CD4-positive, alpha-beta T cell (primary cell): ENCODE data around the gene SAE1. TPM values are rescaled to one million over a fixed set of nuclear protein-coding genes. Genes with fewer than 3 reads are reported as not detected.

Experiments
- ATAC-seq: fragments of 200-7000 bp; cut with Tn5 transposase; one replicate; pipeline ENCODE4 v1.10.0; 2022; ENCODE audit warnings: mild to moderate bottlenecking; ENCODE audit not compliant: poor library complexity
- CTCF ChIA-PET: fragments of 350-600 bp; sonication (Branson Sonifier 250); formaldehyde crosslinking; loops from one replicate; lab custom pipeline; 2021; ENCODE audit warnings: antibody characterized with exemption, inconsistent platforms; lab: Charles Lee
- POLR2A ChIA-PET: fragments of 350-600 bp; sonication (Branson Sonifier 250); formaldehyde crosslinking; loops from one replicate; lab custom pipeline; 2021; ENCODE audit warnings: antibody characterized with exemption, inconsistent platforms; lab: Charles Lee
- DNase-seq, 14 experiments: peaks; one replicate each; pipeline ENCODE4 v3.0.0-alpha.2; 2013 to 2020; ENCODE audit warnings: mixed read lengths in 2 of 14
- H3K27ac ChIP-seq, 2 donors: one replicate each; pipeline versions ENCODE4 v1.5.1 to v1.7.0; 2013; ENCODE audit warnings: low read length in 2 of 2, low read depth in 1 of 2, mild to moderate bottlenecking in 1 of 2
- H3K27me3 ChIP-seq, 2 experiments: 1 replicate in 1 of 2; 2 replicates in 1 of 2; pipeline versions ENCODE4 v1.6.1 to v1.7.0; 2013; ENCODE audit warnings: low read length in 2 of 2, control low read depth in 1 of 2, mild to moderate bottlenecking in 1 of 2, moderate library complexity in 1 of 2; ENCODE audit not compliant: insufficient read depth in 2 of 2, control insufficient read depth in 1 of 2
- H3K36me3 ChIP-seq: one replicate; pipeline ENCODE4 v1.6.1; 2013; ENCODE audit warnings: low read length, control low read depth; ENCODE audit not compliant: insufficient read depth
- H3K4me1 ChIP-seq: one replicate; pipeline ENCODE4 v1.6.1; 2013; ENCODE audit warnings: low read length, control low read depth; ENCODE audit not compliant: insufficient read depth
- H3K4me3 ChIP-seq: one replicate; pipeline ENCODE4 v1.5.1; 2013; ENCODE audit warnings: mild to moderate bottlenecking, low read length, moderate library complexity
- H3K9me3 ChIP-seq, 2 experiments: 1 replicate in 1 of 2; 2 replicates in 1 of 2; pipeline versions ENCODE4 v1.6.1 to v1.7.0; 2013; ENCODE audit warnings: low read length in 2 of 2, mild to moderate bottlenecking in 2 of 2, control low read depth in 1 of 2, moderate library complexity in 1 of 2; ENCODE audit not compliant: control insufficient read depth in 1 of 2, insufficient read depth in 1 of 2
- H3K27ac Mint-ChIP-seq: one replicate; pipeline ENCODE4 v1.8.0; 2020; ENCODE audit warnings: mixed read lengths
- H3K27me3 Mint-ChIP-seq: one replicate; pipeline ENCODE4 v1.8.0; 2021; ENCODE audit warnings: mixed read lengths
- H3K36me3 Mint-ChIP-seq: one replicate; pipeline ENCODE4 v1.8.0; 2021; ENCODE audit warnings: low read depth, mixed read lengths
- H3K4me1 Mint-ChIP-seq: one replicate; pipeline ENCODE4 v1.8.0; 2021; ENCODE audit warnings: low read depth, mixed read lengths
- H3K4me3 Mint-ChIP-seq: one replicate; pipeline ENCODE4 v1.8.0; 2020; ENCODE audit warnings: mild to moderate bottlenecking, mixed read lengths
- H3K9me3 Mint-ChIP-seq: one replicate; pipeline ENCODE4 v1.8.0; 2020; ENCODE audit warnings: mixed read lengths
- CTCF ChIP-seq: fragments of 200-600 bp; IDR thresholded peaks from one replicate; pipeline ENCODE4 v1.8.0; 2022; ENCODE audit warnings: antibody characterized with exemption, mild to moderate bottlenecking
- intact Hi-C, 2 experiments: fragments of 100-400 bp; cut with DNase I in 1 of 2; cut with micrococcal nuclease in 1 of 2; formaldehyde crosslinking; loops; one replicate each; pipeline versions ENCODE4 v1.15.1 to v1.9.0; 2023 to 2025; cut with DNase I, micrococcal nuclease
- total RNA-seq, 174 experiments: library from RNA in 2 of 174; stranded (reverse) in 2 of 174; gene quantifications; one replicate each; pipeline ENCODE4 v1.2.3 and lab custom pipeline; 2021 to 2026

Gene SAE1
- total RNA-seq, 2 experiments from 2014 or later = 29.6 to 30.9 TPM

- ChIA-PET CTCF (interaction anchor here (0.9 to 3.4 kb wide), 6 partner anchors 17 to 154 kb away, joined by 3 to 23 read pairs (median 8); partner anchors contain the start of gene ZC3H4), POLR2A (interaction anchor here (0.6 to 3.2 kb wide), 6 partner anchors 16 to 114 kb away, joined by 3 to 45 read pairs (median 7); partner anchors contain the start of gene ZC3H4)
- ATAC-seq (no peak), DNase-seq (no peak)
- peak overlapping the region; percentile 83 for H3K27ac Mint-ChIP-seq
- intact Hi-C loops = loop anchor here (2.0 to 5.0 kb wide), 4 partner anchors 15 to 117 kb away; no protein-coding TSS in a partner anchor
- peak overlapping the region; percentile 96 for H3K4me3 Mint-ChIP-seq
- peaks cover 50% of the 10 kb centered on the region for H3K4me1 Mint-ChIP-seq
- no peak for TF ChIP-seq CTCF
- H3K36me3 Mint-ChIP-seq = peaks cover 30% of the 10 kb centered on the region
- Histone ChIP-seq H3K27ac (no peak overlapping the region), H3K4me3 (peak overlapping the region; percentile 95), H3K4me1 (peaks cover 44% of the 10 kb centered on the region), H3K9me3 (no peaks in the 10 kb centered on the region), H3K27me3 (no peaks in the 10 kb centered on the region), H3K36me3 (peaks cover 5% of the 10 kb centered on the region)
- H3K27me3 Mint-ChIP-seq = no peaks in the 10 kb centered on the region
- no peaks in the 10 kb centered on the region for H3K9me3 Mint-ChIP-seq
Measured at GRCh38 chr19:47130120-47130588, 481 bp upstream of the SAE1 start.

GRCh38 chr19:47132194-47132852 is 1.7 kb downstream of the SAE1 start:
- Mint-ChIP-seq H3K4me1 (peaks cover 52% of the 10 kb centered on the region), H3K4me3 (peak overlapping the region; percentile 96), H3K27me3 (no peaks in the 10 kb centered on the region), H3K36me3 (peaks cover 30% of the 10 kb centered on the region), H3K9me3 (no peaks in the 10 kb centered on the region), H3K27ac (no peak overlapping the region)
- H3K4me3 ChIP-seq = no peak overlapping the region
- POLR2A ChIA-PET = interaction anchor here (0.6 to 3.2 kb wide), 4 partner anchors 20 to 569 kb away, joined by 3 to 45 read pairs (median 5); partner anchors contain the start of gene ZC3H4
- no peaks in the 10 kb centered on the region for H3K9me3 ChIP-seq
- H3K4me1 ChIP-seq = peaks cover 44% of the 10 kb centered on the region
- no peak overlapping the region for H3K27ac ChIP-seq
- CTCF ChIA-PET = interaction anchor here (0.7 to 3.4 kb wide), 10 partner anchors 11 to 162 kb away, joined by 3 to 23 read pairs (median 6); partner anchors contain the start of gene ZC3H4
- H3K27me3 ChIP-seq = no peaks in the 10 kb centered on the region
- H3K36me3 ChIP-seq = peaks cover 9% of the 10 kb centered on the region
- ATAC-seq (no peak), DNase-seq (no peak)
- TF ChIP-seq CTCF = no peak
- intact Hi-C loops = loop anchor here in 1 of 2 experiments (5.0 kb wide), 1 partner anchor 115 kb away; no protein-coding TSS in a partner anchor

- Mint-ChIP-seq H3K9me3 (no peaks in the 10 kb centered on the region), H3K27ac (no peak overlapping the region), H3K4me1 (peaks cover 52% of the 10 kb centered on the region), H3K27me3 (no peaks in the 10 kb centered on the region), H3K4me3 (peak overlapping the region; percentile 49), H3K36me3 (peaks cover 31% of the 10 kb centered on the region)
- DNase-seq (no peak), ATAC-seq (no peak)
- intact Hi-C loops = loop anchor here in 1 of 2 experiments (5.0 kb wide), 1 partner anchor 114 kb away; no protein-coding TSS in a partner anchor
- Histone ChIP-seq H3K27me3 (no peaks in the 10 kb centered on the region), H3K9me3 (no peaks in the 10 kb centered on the region), H3K4me1 (peaks cover 44% of the 10 kb centered on the region), H3K36me3 (peaks cover 9% of the 10 kb centered on the region), H3K27ac (no peak overlapping the region), H3K4me3 (no peak overlapping the region)
- TF ChIP-seq CTCF = no peak
- ChIA-PET POLR2A (interaction anchor here (0.6 to 3.2 kb wide), 3 partner anchors 21 to 568 kb away, joined by 3 to 45 read pairs (median 3); partner anchors contain the start of gene ZC3H4), CTCF (interaction anchor here (0.7 to 3.4 kb wide), 3 partner anchors 78 to 162 kb away, joined by 3 to 23 read pairs (median 4); no protein-coding TSS in a partner anchor)
Measured at GRCh38 chr19:47133021-47133471, 2.4 kb downstream of the SAE1 start.
